Activated CD4-positive, alpha-beta T cell treated with anti-CD3 and anti-CD28 coated beads for 36 hours (primary cell): Measurements from ENCODE around the gene ERCC1. TPM values are rescaled to one million over a fixed set of nuclear protein-coding genes. Genes with fewer than 3 reads are reported as not detected.

ENCODE experiments used
- ATAC-seq: fragments of 200-7000 bp; cut with Tn5 transposase; one replicate; pipeline ENCODE4 v1.10.0; 2021; ENCODE audit warnings: mild to moderate bottlenecking, moderate library complexity
- CTCF ChIA-PET: fragments of 350-600 bp; sonication (Branson Sonifier 250); formaldehyde crosslinking; loops from one replicate; lab custom pipeline; 2021; ENCODE audit warnings: antibody characterized with exemption; lab: Charles Lee
- POLR2A ChIA-PET: fragments of 350-600 bp; sonication (Branson Sonifier 250); formaldehyde crosslinking; loops from one replicate; lab custom pipeline; 2021; ENCODE audit warnings: antibody characterized with exemption, inconsistent platforms; lab: Charles Lee
- DNase-seq: peaks from one replicate; pipeline ENCODE4 v3.0.0-alpha.2; 2020
- H3K27ac Mint-ChIP-seq: one replicate; pipeline ENCODE4 v1.8.0; 2021; ENCODE audit warnings: mixed read lengths
- H3K27me3 Mint-ChIP-seq: one replicate; pipeline ENCODE4 v1.8.0; 2021; ENCODE audit warnings: mixed read lengths
- H3K36me3 Mint-ChIP-seq: one replicate; pipeline ENCODE4 v1.8.0; 2021; ENCODE audit warnings: low read depth, mixed read lengths
- H3K4me1 Mint-ChIP-seq: one replicate; pipeline ENCODE4 v1.8.0; 2021; ENCODE audit warnings: mixed read lengths
- H3K4me3 Mint-ChIP-seq: one replicate; pipeline ENCODE4 v1.8.0; 2021; ENCODE audit warnings: mild to moderate bottlenecking, moderate library complexity, mixed read lengths
- H3K9me3 Mint-ChIP-seq: one replicate; pipeline ENCODE4 v1.8.0; 2021; ENCODE audit warnings: low read depth, mixed read lengths
- intact Hi-C, 2 experiments: fragments of 100-400 bp; cut with DNase I in 1 of 2; cut with micrococcal nuclease in 1 of 2; formaldehyde crosslinking; loops; one replicate each; pipeline versions ENCODE4 v1.14.2 to v1.15.1; 2022 to 2024; cut with DNase I, micrococcal nuclease
- total RNA-seq, 2 experiments: library from RNA; stranded (reverse); gene quantifications; one replicate each; pipeline ENCODE4 v1.2.3, GENCODE V29; 2021

ERCC1 gene
- total RNA-seq, 2 experiments from 2014 or later, result 58.1 to 71.8 TPM

DNA sequence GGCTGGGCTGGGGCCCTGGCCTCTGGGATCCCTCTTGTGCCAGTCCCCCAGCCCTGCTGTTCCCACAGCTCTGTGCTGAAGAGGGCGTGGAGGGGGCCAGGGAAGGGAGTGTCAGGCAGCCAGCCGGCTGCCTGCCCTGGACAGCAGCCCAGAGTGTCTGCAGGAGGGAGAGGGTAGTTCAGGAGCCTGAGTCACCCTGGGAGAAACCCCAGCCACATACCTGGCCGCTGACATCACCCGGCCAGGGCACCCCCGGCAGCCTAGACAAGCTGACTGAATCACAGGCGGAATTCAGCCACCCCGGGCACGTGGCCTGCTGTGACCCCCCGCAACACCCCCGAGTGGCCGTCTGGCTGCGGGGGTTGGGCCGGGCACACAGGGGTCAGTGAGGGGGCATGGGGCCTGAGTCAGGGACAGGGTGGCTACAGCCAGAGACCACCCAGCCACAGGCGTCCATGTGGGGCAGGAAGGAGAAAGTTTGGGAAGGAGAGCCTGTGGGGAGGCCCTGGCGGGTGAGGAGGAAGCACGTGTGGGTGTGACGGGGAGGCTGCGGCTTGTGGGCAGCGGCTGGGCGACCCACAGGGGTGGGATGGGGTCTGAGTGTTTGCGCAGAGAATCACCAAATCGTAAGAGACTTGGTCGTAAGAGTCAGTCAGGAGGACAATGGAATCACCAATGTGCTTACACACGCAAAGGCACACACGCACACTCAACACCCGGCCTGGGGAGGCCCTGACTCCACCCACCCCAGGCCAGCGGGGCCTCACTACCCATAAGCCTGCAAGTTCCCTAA, 32.2 kb upstream of the ERCC1 start:
- intact Hi-C loops, result loop anchor here in 1 of 2 experiments (1.0 kb wide), 1 partner anchor 11 kb away; the partner anchor contains the start of gene FOSB
- ChIA-PET POLR2A (interaction anchor here (1.0 to 1.4 kb wide), 3 partner anchors 12 to 13 kb away, joined by 4 to 6 read pairs (median 5); partner anchors contain the start of gene FOSB), CTCF (interaction anchor here (1.1 to 1.6 kb wide), 4 partner anchors 10 to 23 kb away, joined by 3 to 11 read pairs (median 6); partner anchors contain the start of gene FOSB)
- Mint-ChIP-seq H3K36me3 (no peaks in the 10 kb centered on the region), H3K4me3 (peak overlapping the region; percentile 5), H3K4me1 (peaks cover 23% of the 10 kb centered on the region), H3K27ac (peak overlapping the region; percentile 65), H3K27me3 (no peaks in the 10 kb centered on the region), H3K9me3 (no peaks in the 10 kb centered on the region)
- DNase-seq (peak; percentile 84), ATAC-seq (peak; percentile 82)

DNA sequence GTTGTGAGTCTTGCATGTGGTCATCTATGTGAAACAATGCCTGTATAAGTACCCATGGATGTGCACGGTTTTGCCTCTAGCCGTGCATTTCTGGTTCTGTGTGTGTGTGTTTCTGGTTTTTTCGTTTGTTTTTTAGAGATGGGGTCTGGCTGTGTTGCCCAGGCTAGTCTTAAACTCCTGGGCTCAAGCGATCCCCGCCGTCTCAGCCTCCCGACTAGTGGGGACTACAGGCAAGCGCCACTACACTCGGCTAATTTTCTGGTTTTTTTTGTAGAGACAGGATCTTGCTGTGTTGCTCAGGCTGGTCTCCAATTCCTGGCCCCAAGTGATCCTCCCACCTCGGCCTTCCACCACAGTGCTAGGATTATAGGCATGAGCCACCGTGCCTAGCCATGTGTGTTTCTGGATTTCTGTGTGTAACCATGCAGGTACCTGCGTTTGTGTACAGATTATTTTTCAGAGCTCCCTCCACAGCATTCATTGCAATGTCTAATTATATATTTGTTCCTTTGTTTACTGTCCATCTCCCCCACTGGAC, 28.2 kb upstream of the ERCC1 start:
- Mint-ChIP-seq H3K9me3 (no peaks in the 10 kb centered on the region), H3K27ac (peak overlapping the region; percentile 58), H3K36me3 (no peaks in the 10 kb centered on the region), H3K4me3 (peak overlapping the region; percentile 73), H3K4me1 (peaks cover 40% of the 10 kb centered on the region), H3K27me3 (no peaks in the 10 kb centered on the region)
- DNase-seq (no peak), ATAC-seq (no peak)
- ChIA-PET CTCF (interaction anchor here (1.6 kb wide), 1 partner anchor 27 kb away, joined by 5 read pairs; no protein-coding TSS in a partner anchor), POLR2A (interaction anchor here (1.0 kb wide), 1 partner anchor 16 kb away, joined by 6 read pairs; the partner anchor contains the start of gene FOSB)
- intact Hi-C loops, result loop anchor here in 1 of 2 experiments (2.0 to 5.0 kb wide), 2 partner anchors 55 to 240 kb away; partner anchors contain the start of genes QPCTL, SNRPD2 and VASP

DNA sequence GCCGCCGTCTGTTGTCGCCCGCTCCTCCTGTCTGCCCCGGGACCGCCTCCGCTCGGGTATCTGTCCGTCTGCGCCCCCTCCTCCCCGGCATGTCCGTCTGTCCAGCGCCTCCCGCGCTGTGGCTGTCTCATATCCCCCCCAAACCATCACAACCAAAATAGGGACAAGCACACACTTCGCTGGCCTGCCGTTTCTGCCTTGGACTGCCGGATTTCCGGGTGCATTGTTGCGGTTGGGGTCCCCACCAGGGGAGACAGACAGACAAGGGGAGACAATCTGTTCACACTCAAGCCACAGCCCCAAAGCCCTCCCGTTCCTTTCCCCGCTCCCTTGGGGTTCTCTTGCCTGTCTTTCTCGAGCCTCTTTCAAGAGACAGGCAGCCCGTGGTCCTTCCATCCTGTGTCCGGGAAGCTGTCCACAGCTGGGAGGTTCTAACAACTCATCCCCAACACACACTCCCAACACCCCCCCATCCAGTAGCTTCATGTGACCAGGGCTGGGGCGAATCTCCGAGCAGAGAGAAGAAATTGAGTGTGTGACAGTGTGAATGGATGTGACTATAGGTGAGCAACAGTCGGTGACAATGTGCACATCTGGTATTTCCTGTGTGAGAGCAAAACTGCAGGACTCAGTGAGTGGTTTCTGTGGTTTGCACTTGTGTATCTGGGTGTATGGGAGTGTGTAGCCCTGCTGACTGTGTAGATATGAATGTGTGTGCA, 27.6 kb upstream of the ERCC1 start:
- Mint-ChIP-seq H3K27ac (peak overlapping the region; percentile 58), H3K4me3 (peak overlapping the region; percentile 73), H3K36me3 (no peaks in the 10 kb centered on the region), H3K4me1 (peaks cover 40% of the 10 kb centered on the region), H3K9me3 (no peaks in the 10 kb centered on the region), H3K27me3 (no peaks in the 10 kb centered on the region)
- intact Hi-C loops, result loop anchor here in 1 of 2 experiments (2.0 to 5.0 kb wide), 2 partner anchors 56 to 241 kb away; partner anchors contain the start of genes QPCTL, SNRPD2 and VASP
- POLR2A ChIA-PET, result interaction anchor here (1.0 kb wide), 1 partner anchor 17 kb away, joined by 6 read pairs; the partner anchor contains the start of gene FOSB
- peak; percentile 57 for DNase-seq
- CTCF ChIA-PET, result no interaction called here
- ATAC-seq, result peak; percentile 56

DNA sequence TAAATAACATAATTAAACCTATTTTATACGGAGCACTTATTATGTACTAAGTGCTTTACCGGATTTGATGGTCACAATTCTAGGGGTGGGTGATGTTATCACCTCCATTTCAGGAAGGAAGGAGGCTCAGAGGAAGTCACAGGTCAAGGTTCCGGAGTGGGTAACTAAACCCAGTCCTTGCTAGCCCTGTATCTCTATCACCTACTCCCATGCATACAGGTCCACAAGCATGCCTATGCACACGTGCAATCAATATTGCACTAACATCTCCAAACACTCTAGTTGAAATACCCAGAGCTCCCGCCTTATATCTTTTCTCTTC, 26.3 kb upstream of the ERCC1 start:
- intact Hi-C loops, result loop anchor here (1.0 to 5.0 kb wide), 5 partner anchors 17 to 242 kb away; partner anchors contain the start of genes FOSB (in 2 of the 2), OPA3 (in 1 of the 2), QPCTL (in 1 of the 2) and SNRPD2 (in 1 of the 2)
- Mint-ChIP-seq H3K27me3 (no peaks in the 10 kb centered on the region), H3K9me3 (no peaks in the 10 kb centered on the region), H3K4me1 (peaks cover 34% of the 10 kb centered on the region), H3K36me3 (no peaks in the 10 kb centered on the region), H3K4me3 (peak overlapping the region; percentile 95), H3K27ac (peak overlapping the region; percentile 97)
- ChIA-PET CTCF (interaction anchor here (0.7 to 2.1 kb wide), 4 partner anchors 11 to 36 kb away, joined by 3 to 15 read pairs (median 4); no protein-coding TSS in a partner anchor), POLR2A (interaction anchor here (0.8 kb wide), 1 partner anchor 19 kb away, joined by 3 read pairs; no protein-coding TSS in a partner anchor)
- DNase-seq (no peak), ATAC-seq (peak; percentile 24)

DNA sequence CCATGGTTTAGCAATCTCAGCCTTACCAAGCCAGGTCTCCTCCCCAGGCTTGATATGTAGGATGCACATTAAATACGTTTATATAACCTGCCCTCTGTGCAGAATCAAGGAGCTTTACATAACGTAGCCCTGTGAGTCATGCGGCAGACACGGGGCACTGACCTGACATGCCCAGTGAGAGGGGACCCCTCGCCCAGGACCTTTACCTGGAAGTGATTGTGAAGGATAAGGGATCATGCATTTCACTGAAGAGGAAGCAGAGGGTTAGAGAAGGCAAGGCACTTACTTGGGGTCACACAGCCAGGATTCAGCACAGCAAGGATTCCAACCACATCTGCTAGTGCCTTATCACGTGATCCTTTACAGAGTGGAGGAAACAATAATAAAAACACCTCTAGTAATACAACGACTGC, 25.2 kb upstream of the ERCC1 start:
- H3K36me3 Mint-ChIP-seq, result no peaks in the 10 kb centered on the region
- ChIA-PET CTCF (interaction anchor here (1.8 to 2.1 kb wide), 2 partner anchors 9 to 30 kb away, joined by 5 to 15 read pairs; no protein-coding TSS in a partner anchor), POLR2A (interaction anchor here (0.8 kb wide), 1 partner anchor 20 kb away, joined by 3 read pairs; no protein-coding TSS in a partner anchor)
- ATAC-seq (no peak), DNase-seq (no peak)
- peak overlapping the region; percentile 28 for H3K27ac Mint-ChIP-seq
- H3K4me1 Mint-ChIP-seq, result peaks cover 43% of the 10 kb centered on the region
- no peaks in the 10 kb centered on the region for H3K27me3 Mint-ChIP-seq
- no peaks in the 10 kb centered on the region for H3K9me3 Mint-ChIP-seq
- H3K4me3 Mint-ChIP-seq, result peak overlapping the region; percentile 95
- intact Hi-C loops, result no loop called here

DNA sequence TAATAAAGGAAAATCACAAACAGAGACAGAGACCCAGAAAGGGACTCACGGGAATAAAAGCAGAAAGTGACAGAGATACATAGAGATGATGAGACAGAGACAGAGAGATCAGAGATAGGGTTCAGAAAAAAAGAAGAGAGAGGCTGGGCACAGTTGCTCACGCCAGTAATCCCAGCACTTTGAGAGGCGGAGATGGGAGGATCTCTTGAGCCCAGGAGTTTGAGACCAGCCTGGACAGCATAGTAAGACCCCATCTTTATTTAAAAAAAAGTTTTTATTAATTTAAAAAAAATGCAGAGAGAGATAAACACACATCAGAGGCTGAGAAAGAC, 24.7 kb upstream of the ERCC1 start:
- POLR2A ChIA-PET, result no interaction called here
- H3K36me3 Mint-ChIP-seq, result no peaks in the 10 kb centered on the region
- no peak overlapping the region for H3K4me3 Mint-ChIP-seq
- no peaks in the 10 kb centered on the region for H3K27me3 Mint-ChIP-seq
- no peaks in the 10 kb centered on the region for H3K9me3 Mint-ChIP-seq
- intact Hi-C loops, result no loop called here
- DNase-seq (no peak), ATAC-seq (no peak)
- no peak overlapping the region for H3K27ac Mint-ChIP-seq
- CTCF ChIA-PET, result interaction anchor here (2.1 to 4.4 kb wide), 2 partner anchors 9 to 30 kb away, joined by 15 to 22 read pairs; no protein-coding TSS in a partner anchor
- H3K4me1 Mint-ChIP-seq, result peaks cover 46% of the 10 kb centered on the region

DNA sequence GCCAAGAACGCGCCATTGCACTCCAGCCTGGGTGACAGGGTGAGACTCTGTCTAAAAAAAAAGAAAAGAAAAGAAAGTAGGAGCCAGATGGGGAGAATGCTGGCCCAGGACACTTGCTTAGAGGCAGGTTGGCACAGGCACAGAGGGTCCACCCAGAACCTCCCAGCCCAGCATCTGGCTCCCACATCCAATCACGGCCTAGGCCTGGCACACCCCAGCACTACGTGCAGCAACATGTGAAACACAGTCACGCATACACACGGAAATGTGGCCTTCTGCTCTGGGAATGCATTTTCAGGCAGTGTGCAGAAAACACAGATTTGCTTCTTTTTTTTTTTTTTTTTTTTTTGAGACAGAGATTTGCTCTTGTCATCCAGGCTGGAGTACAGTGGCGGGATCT, 23.2 kb upstream of the ERCC1 start:
- no peaks in the 10 kb centered on the region for H3K9me3 Mint-ChIP-seq
- H3K4me3 Mint-ChIP-seq, result no peak overlapping the region
- ChIA-PET POLR2A (no interaction called here), CTCF (interaction anchor here (0.6 to 4.4 kb wide), 4 partner anchors 15 to 512 kb away, joined by 3 to 22 read pairs (median 4); no protein-coding TSS in a partner anchor)
- H3K27ac Mint-ChIP-seq, result no peak overlapping the region
- H3K4me1 Mint-ChIP-seq, result peaks cover 57% of the 10 kb centered on the region
- H3K36me3 Mint-ChIP-seq, result no peaks in the 10 kb centered on the region
- H3K27me3 Mint-ChIP-seq, result no peaks in the 10 kb centered on the region
- intact Hi-C loops, result no loop called here
- no peak for DNase-seq
- no peak for ATAC-seq

DNA sequence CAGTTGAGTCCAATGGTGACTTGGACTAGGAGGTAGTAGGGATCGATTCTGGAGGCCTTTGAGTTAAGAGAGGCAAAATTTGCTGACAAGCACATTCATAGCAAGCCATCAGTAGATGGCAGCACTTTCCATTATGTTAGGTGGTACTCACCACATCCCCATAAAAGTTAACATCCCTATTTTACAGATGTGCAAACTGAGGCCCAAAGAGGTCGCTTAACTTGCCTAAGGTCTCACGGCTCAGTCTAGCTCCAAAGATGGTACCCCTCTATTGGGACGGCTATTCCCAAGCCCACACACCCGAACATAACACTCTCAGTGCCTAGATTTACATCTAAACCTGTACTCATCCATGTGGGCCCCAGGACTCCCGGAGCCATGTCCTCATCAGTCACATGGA, 22.6 kb upstream of the ERCC1 start:
- CTCF ChIA-PET, result interaction anchor here (0.8 to 4.4 kb wide), 4 partner anchors 15 to 264 kb away, joined by 3 to 22 read pairs (median 4); no protein-coding TSS in a partner anchor
- intact Hi-C loops, result no loop called here
- ATAC-seq (no peak), DNase-seq (peak; percentile 19)
- POLR2A ChIA-PET, result no interaction called here
- H3K27me3 Mint-ChIP-seq, result no peaks in the 10 kb centered on the region
- no peaks in the 10 kb centered on the region for H3K36me3 Mint-ChIP-seq
- H3K4me1 Mint-ChIP-seq, result peaks cover 53% of the 10 kb centered on the region
- H3K9me3 Mint-ChIP-seq, result no peaks in the 10 kb centered on the region
- H3K27ac Mint-ChIP-seq, result no peak overlapping the region
- no peak overlapping the region for H3K4me3 Mint-ChIP-seq

DNA sequence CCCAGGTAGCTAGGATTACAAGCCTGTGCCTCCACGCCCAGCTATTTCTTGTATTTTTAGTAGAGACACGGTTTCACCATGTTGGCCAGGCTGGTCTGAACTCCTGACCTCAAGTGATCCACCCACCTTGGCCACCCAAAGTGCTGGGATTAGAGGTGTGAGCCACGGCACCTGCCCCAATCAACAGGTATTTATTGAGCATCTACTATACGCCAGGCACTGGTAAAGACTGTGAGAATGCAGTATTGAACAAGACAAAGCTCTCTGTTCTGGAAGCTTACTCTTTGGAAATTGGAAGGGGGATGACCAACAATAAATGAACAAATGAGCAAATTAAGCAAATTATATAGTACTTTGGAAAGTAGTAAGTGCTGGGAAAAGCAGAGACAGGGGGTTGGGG, 21.4 kb upstream of the ERCC1 start:
- no peaks in the 10 kb centered on the region for H3K36me3 Mint-ChIP-seq
- intact Hi-C loops, result no loop called here
- peaks cover 57% of the 10 kb centered on the region for H3K4me1 Mint-ChIP-seq
- POLR2A ChIA-PET, result interaction anchor here (0.7 to 0.8 kb wide), 2 partner anchors 23 to 1920 kb away, joined by 4 to 5 read pairs; partner anchors contain the start of gene FOSB
- no peak overlapping the region for H3K4me3 Mint-ChIP-seq
- DNase-seq (no peak), ATAC-seq (no peak)
- CTCF ChIA-PET, result interaction anchor here (0.5 to 4.4 kb wide), 8 partner anchors 22 to 265 kb away, joined by 3 to 22 read pairs (median 4); partner anchors contain the start of gene FOSB
- H3K27ac Mint-ChIP-seq, result no peak overlapping the region
- no peaks in the 10 kb centered on the region for H3K27me3 Mint-ChIP-seq
- H3K9me3 Mint-ChIP-seq, result no peaks in the 10 kb centered on the region

DNA sequence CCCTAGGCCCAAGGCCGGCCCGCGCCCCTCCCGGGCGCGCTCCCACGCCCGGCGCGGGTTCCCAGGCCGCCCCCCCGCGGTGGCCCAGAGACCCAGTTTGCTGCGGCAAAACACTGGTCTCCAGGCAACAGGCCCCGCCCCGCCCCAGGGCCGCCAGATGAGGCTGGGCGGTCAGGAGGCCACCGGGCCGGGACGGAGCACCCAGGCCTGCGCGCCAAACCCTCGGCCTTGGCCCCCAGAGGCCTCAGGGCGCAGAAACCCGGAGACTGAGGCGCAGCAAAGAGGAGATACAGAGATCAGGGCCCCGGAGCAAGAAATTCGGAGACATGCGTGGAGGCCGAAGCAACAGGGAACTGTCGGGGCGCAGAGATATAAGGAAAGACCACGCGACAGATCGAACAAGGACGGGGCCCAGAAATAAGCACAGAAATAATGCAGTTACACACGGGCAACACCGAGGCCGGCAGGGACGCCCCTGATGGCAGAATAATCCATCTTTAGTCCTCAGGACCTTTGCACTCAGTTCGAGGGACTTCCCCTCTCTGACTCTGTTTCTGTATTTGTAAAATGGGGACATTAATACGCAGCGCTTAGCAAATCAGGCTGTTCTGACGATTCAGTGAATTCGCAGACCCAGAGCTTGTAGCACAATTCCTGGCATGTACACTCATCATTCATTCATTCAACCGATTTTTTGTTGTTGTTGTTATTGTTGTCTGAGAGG, 20.8 kb upstream of the ERCC1 start:
- Mint-ChIP-seq H3K4me3 (peak overlapping the region; percentile 74), H3K4me1 (peaks cover 52% of the 10 kb centered on the region), H3K36me3 (no peaks in the 10 kb centered on the region), H3K9me3 (no peaks in the 10 kb centered on the region), H3K27me3 (no peaks in the 10 kb centered on the region), H3K27ac (no peak overlapping the region)
- peak; percentile 86 for DNase-seq
- CTCF ChIA-PET, result interaction anchor here (0.8 to 4.4 kb wide), 4 partner anchors 23 to 114 kb away, joined by 3 to 22 read pairs (median 5); partner anchors contain the start of gene FOSB
- ATAC-seq, result peak; percentile 31
- intact Hi-C loops, result loop anchor here in 1 of 2 experiments (1.0 to 5.0 kb wide), 3 partner anchors 23 to 348 kb away; partner anchors contain the start of genes DMWD and FOSB
- POLR2A ChIA-PET, result interaction anchor here (0.7 kb wide), 1 partner anchor 1919 kb away, joined by 5 read pairs; no protein-coding TSS in a partner anchor
